OCI-LY1 (cell line): Measurements from ENCODE around the gene CARMIL1.

Experiments
- CTCF ChIP-seq: fragments of 200-600 bp; sonication (generic), shearing (Covaris generic); IDR thresholded peaks from 2 replicates; pipeline ENCODE4 v1.5.1; 2017; ENCODE audit warnings: mild to moderate bottlenecking, antibody characterized with exemption, low read length, moderate library complexity, mixed read lengths
- EZH2 ChIP-seq: fragments of 200-600 bp; sonication (generic), shearing (Covaris generic); IDR thresholded peaks from 2 replicates; pipeline ENCODE4 v1.8.0; 2017; ENCODE audit warnings: borderline replicate concordance, mixed run types, mild to moderate bottlenecking, antibody characterized with exemption, low read length, moderate library complexity, mixed read lengths

- TF ChIP-seq CTCF (no peak), EZH2 (no peak)
Observed at GRCh38 chr6:25384967-25385366, 105.8 kb downstream of the CARMIL1 start.
